ENCODE measurements around the gene ZNF714. TPM values are rescaled to one million over a fixed set of nuclear protein-coding genes. Genes with fewer than 3 reads are reported as not detected.

ZNF714 gene

DNA sequence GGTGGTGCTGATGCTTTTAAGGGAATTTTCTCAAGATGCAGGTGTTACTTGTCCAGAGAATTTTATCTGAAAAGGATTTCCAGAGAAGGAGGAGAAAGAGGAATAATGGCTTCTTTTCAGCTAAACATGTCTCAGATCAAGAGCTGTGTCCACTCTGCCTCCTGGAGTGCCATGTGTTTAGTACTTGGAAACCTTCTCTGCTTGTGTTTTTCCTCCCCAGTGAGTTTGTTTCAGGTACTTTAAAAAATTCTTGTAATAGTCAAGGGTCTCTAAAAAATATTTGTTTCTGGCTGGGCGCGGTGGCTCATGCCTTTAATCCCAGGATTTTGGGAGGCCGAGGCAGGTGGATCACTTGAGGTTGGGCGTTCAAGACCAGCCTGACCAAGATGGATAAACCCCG is 82.5 kb downstream of the ZNF714 start:
- Histone ChIP-seq H3K4me2 (ENCODE audit: low read length) (no peak overlapping the region), H3K9ac (ENCODE audit: low read depth, low read length) (no peak overlapping the region), H3K9me3 (replicated peaks; ENCODE audit: low read length) (no peaks in the 10 kb centered on the region), H3K4me3 (ENCODE audit: low read length) (no peak overlapping the region), H3K27me3 (ENCODE audit: control insufficient read depth, insufficient read depth, low read length) (no peaks in the 10 kb centered on the region), H3K4me1 (ENCODE audit: control insufficient read depth, insufficient read depth, low read length) (no peaks in the 10 kb centered on the region), H3K36me3 (ENCODE audit: insufficient read depth, low read length) (peaks cover 44% of the 10 kb centered on the region)

- no peaks in the 10 kb centered on the region for H3K9me3 ChIP-seq (replicated peaks; ENCODE audit: low read length)
- H3K9ac ChIP-seq (ENCODE audit: low read depth, low read length): no peak overlapping the region
- no peaks in the 10 kb centered on the region for H3K4me1 ChIP-seq (ENCODE audit: control insufficient read depth, insufficient read depth, low read length)
- H3K4me2 ChIP-seq (ENCODE audit: low read length): no peak overlapping the region
- peaks cover 41% of the 10 kb centered on the region for H3K36me3 ChIP-seq (ENCODE audit: insufficient read depth, low read length)
- no peaks in the 10 kb centered on the region for H3K27me3 ChIP-seq (ENCODE audit: control insufficient read depth, insufficient read depth, low read length)
- H3K4me3 ChIP-seq (ENCODE audit: low read length): no peak overlapping the region
These were observed 84.4 kb downstream of the ZNF714 start for GRCh38 chr19:21166436-21166835.

Small RNAs within 50 kb of the gene (small RNA-seq; reads per million reads assigned to genes)
- gene RNA5SP469: not detected

Data from skeletal muscle satellite cell (primary cell).